Choroid plexus epithelial cell (primary cell): ENCODE data around the gene RASA2.

Experiments
- DNase-seq: peaks from one replicate; pipeline ENCODE4 v3.0.0-alpha.2; 2010; ENCODE audit warnings: low read depth
- H3K4me3 ChIP-seq: 2 replicates; pipeline ENCODE4 v1.5.1; 2011; ENCODE audit warnings: low read depth, mild to moderate bottlenecking, control low read depth, low read length, moderate library complexity
- TF ChIP-seq, protein P1 (sequence below): conservative IDR thresholded peaks from 2 replicates; pipeline ENCODE4 v1.5.1; 2011; ENCODE audit warnings: low read depth, mild to moderate bottlenecking, control low read depth, inconsistent platforms, low read length, moderate library complexity

RASA2 gene

DNA sequence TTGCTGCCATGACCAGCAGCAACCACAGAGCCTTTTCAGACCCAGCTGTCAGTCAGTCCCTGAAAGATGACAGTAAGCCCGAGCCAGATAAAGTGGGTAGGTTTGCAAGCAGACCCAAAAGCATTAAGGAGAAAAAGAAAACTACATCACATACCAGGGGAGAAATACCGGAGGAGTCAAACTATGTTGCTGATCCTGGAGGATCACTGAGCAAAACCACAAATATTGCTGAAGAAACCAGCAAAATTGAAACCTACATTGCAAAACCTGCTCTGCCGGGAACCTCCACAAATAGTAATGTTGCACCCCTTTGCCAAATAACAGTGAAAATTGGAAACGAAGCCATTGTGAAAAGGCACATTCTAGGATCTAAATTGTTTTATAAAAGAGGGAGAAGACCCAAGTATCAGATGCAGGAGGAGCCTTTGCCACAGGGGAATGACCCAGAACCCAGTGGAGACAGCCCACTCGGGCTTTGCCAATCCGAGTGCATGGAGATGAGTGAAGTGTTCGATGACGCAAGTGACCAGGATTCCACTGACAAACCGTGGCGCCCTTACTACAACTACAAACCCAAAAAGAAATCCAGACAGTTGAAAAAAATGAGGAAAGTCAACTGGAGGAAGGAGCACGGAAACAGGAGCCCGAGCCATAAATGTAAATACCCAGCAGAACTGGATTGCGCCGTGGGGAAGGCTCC, 42.1 kb upstream of the RASA2 start:
- peak; percentile 68 for DNase-seq

DNA sequence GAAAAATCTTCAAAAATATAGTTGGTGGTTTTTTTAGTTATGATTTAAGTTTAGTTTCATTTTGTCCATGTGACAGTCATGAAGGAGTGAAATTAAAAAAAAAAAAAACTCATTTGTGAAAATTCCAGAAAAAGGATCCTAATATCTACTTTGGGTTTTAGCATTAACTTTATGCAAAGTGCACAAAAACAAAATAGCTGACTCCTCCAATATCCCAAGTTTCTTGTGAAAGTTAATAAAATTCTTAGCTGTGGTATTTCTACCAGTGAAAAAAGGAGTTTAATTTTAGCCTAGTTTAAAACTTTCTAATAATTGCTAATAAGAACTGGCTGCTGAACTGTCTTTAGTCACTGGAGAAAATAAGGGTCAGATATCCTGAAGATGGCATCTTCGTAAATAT, 40.8 kb upstream of the RASA2 start:
- no peak overlapping the region for H3K4me3 ChIP-seq
- no peak for DNase-seq
- TF ChIP-seq, protein P1, sequence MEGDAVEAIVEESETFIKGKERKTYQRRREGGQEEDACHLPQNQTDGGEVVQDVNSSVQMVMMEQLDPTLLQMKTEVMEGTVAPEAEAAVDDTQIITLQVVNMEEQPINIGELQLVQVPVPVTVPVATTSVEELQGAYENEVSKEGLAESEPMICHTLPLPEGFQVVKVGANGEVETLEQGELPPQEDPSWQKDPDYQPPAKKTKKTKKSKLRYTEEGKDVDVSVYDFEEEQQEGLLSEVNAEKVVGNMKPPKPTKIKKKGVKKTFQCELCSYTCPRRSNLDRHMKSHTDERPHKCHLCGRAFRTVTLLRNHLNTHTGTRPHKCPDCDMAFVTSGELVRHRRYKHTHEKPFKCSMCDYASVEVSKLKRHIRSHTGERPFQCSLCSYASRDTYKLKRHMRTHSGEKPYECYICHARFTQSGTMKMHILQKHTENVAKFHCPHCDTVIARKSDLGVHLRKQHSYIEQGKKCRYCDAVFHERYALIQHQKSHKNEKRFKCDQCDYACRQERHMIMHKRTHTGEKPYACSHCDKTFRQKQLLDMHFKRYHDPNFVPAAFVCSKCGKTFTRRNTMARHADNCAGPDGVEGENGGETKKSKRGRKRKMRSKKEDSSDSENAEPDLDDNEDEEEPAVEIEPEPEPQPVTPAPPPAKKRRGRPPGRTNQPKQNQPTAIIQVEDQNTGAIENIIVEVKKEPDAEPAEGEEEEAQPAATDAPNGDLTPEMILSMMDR = no peak

More for the DNA sequence above, 42.1 kb upstream of the RASA2 start:
- TF ChIP-seq, protein P1 = no peak
- no peak overlapping the region for H3K4me3 ChIP-seq

GRCh38 chr3:141446737-141447136, 40.1 kb upstream of the RASA2 start:
- no peak overlapping the region for H3K4me3 ChIP-seq
- DNase-seq = no peak
- TF ChIP-seq, protein P1 = no peak

GRCh38 chr3:141447383-141447782, 39.4 kb upstream of the RASA2 start:
- DNase-seq = no peak
- TF ChIP-seq, protein P1 = no peak
- H3K4me3 ChIP-seq = no peak overlapping the region

- DNase-seq = peak; percentile 57
- TF ChIP-seq, protein P1 = no peak
- H3K4me3 ChIP-seq = no peak overlapping the region
Observed at GRCh38 chr3:141448606-141449220, 38.1 kb upstream of the RASA2 start.

DNA sequence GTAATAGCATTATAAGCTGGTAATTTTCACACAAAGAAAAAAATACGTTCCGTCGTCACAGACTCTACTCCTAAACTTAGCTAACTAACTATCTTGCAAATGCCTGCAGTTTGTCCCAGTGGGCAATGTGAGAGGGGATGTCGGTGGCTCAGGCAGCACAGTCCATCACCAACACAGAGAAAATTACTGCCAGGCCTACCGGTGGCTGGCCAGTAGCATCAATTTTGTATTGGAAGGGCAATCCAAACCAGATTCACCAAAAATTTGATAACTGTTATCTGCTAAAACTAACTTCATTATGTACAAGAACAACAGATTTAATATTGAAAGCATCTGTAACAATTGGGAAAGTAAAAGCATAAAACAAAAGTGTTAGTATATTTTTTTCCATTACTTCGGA, 37.4 kb upstream of the RASA2 start:
- no peak overlapping the region for H3K4me3 ChIP-seq
- TF ChIP-seq, protein P1 = no peak

More for the DNA sequence above, 37.4 kb upstream of the RASA2 start:
- no peak for DNase-seq
